Measurements from ENCODE around the gene SLC26A3. TPM values are rescaled to one million over a fixed set of nuclear protein-coding genes. Genes with fewer than 3 reads are reported as not detected.

Gene SLC26A3
- total RNA-seq, 4 donors from 2014 or later: 0.29 to 1.0 (median 0.66) TPM

- TF ChIP-seq POLR2A (IDR thresholded peaks at IDR 0.05) (no peak), CTCF (IDR thresholded peaks at IDR 0.05) (no peak)
- no peak overlapping the region for H3K4me3 ChIP-seq
- H3K27me3 ChIP-seq: no peaks in the 10 kb centered on the region
- H3K9me3 ChIP-seq: no peaks in the 10 kb centered on the region
- H3K36me3 ChIP-seq: no peaks in the 10 kb centered on the region
- peaks cover 0 to 9% of the 10 kb centered on the region in 2 donors for H3K4me1 ChIP-seq
- intact Hi-C loops (cut with DNase I; ENCODE audit: low total_unique reads): no loop called here
- no peak overlapping the region for H3K27ac ChIP-seq
- DNase-seq: no peak
These were observed 57.0 kb downstream of the SLC26A3 start for GRCh38 chr7:107746006-107746405.

- no peak for DNase-seq
- intact Hi-C loops (cut with DNase I; ENCODE audit: low total_unique reads): no loop called here
- H3K4me1 ChIP-seq: peaks cover 0 to 9% of the 10 kb centered on the region in 2 donors
- TF ChIP-seq CTCF (IDR thresholded peaks at IDR 0.05) (no peak), POLR2A (IDR thresholded peaks at IDR 0.05) (no peak)
- H3K27ac ChIP-seq: peak overlapping the region; percentile 97
- peak overlapping the region; percentile 84 to 97 for H3K4me3 ChIP-seq
- H3K27me3 ChIP-seq: no peaks in the 10 kb centered on the region
- no peaks in the 10 kb centered on the region for H3K36me3 ChIP-seq
- H3K9me3 ChIP-seq: no peaks in the 10 kb centered on the region
These were observed 58.7 kb downstream of the SLC26A3 start for GRCh38 chr7:107744345-107744750.

GRCh38 chr7:107743567-107744344 is 59.3 kb downstream of the SLC26A3 start, which contains the start of gene CBLL1:
Gene CBLL1 (plus strand): TSS chr7:107744142. CDS start chr7:107744164, 22 bp downstream.
- Histone ChIP-seq H3K4me3 (peak within 1 kb of the TSS; percentile 84 to 97), H3K27ac (peak within 1 kb of the TSS; percentile 97), H3K4me1 (peaks cover 0 to 9% of the 10 kb centered on the region in 2 donors), H3K36me3 (no peaks in the 10 kb centered on the region), H3K9me3 (no peaks in the 10 kb centered on the region), H3K27me3 (no peaks in the 10 kb centered on the region)
- peak; percentile 52 to 82 (median 68) for TF ChIP-seq CTCF (IDR thresholded peaks at IDR 0.05)
- peak; percentile 50 to 65 for TF ChIP-seq POLR2A (IDR thresholded peaks at IDR 0.05)
- peak; percentile 96 to 97 for DNase-seq
- intact Hi-C loops (cut with DNase I; ENCODE audit: low total_unique reads): no loop called here

- peak in 1 of 2 donors; percentile 52 for DNase-seq
- TF ChIP-seq POLR2A (IDR thresholded peaks at IDR 0.05) (no peak), CTCF (IDR thresholded peaks at IDR 0.05) (no peak)
These were observed 60.1 kb downstream of the SLC26A3 start for GRCh38 chr7:107742678-107743566.

More at GRCh38 chr7:107742678-107743566, 60.1 kb downstream of the SLC26A3 start:
- intact Hi-C loops (cut with DNase I; ENCODE audit: low total_unique reads): no loop called here
- Histone ChIP-seq H3K4me1 (peaks cover 0 to 9% of the 10 kb centered on the region in 2 donors), H3K9me3 (no peaks in the 10 kb centered on the region), H3K27ac (peak overlapping the region; percentile 97), H3K36me3 (no peaks in the 10 kb centered on the region), H3K27me3 (no peaks in the 10 kb centered on the region), H3K4me3 (peak overlapping the region; percentile 84 to 97)

Measured in uterus (tissue), 4 donors.